ENCODE data around the gene REEP1. TPM values are rescaled to one million over a fixed set of nuclear protein-coding genes. Genes with fewer than 3 reads are reported as not detected.

The REEP1 gene
- total RNA-seq, 1 donor from 2014 or later: 0.35 TPM

DNA sequence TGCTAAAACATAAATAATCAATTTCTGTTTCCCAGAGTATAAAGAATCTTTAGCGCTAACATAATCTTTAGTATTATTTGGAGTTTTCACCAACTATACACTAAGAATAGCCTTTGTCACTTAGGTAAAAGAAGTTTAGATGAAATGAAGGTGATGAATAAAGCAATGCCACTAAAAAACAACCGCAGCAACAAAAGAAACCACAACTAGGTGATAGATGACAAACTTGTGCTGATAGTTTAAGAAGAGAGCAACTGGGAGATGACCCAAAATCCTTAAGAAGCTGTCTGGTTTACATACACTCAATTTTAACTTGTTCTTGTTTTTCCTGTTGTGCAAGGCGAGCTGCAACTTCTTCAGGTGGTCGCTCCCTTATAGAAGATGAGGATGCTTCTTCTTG, 167.0 kb downstream of the REEP1 start:
- no peak for DNase-seq (ENCODE audit: low read depth)
- TF ChIP-seq, protein P1, sequence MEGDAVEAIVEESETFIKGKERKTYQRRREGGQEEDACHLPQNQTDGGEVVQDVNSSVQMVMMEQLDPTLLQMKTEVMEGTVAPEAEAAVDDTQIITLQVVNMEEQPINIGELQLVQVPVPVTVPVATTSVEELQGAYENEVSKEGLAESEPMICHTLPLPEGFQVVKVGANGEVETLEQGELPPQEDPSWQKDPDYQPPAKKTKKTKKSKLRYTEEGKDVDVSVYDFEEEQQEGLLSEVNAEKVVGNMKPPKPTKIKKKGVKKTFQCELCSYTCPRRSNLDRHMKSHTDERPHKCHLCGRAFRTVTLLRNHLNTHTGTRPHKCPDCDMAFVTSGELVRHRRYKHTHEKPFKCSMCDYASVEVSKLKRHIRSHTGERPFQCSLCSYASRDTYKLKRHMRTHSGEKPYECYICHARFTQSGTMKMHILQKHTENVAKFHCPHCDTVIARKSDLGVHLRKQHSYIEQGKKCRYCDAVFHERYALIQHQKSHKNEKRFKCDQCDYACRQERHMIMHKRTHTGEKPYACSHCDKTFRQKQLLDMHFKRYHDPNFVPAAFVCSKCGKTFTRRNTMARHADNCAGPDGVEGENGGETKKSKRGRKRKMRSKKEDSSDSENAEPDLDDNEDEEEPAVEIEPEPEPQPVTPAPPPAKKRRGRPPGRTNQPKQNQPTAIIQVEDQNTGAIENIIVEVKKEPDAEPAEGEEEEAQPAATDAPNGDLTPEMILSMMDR (conservative IDR thresholded peaks at IDR 0.05; ENCODE audit: low read depth, low read length): no peak
- H3K4me3 ChIP-seq (ENCODE audit: low read depth, low read length): no peak overlapping the region

Other genes with a start within 250 kb of the REEP1 start
- gene POLR1A, start 231.7 kb downstream of the REEP1 start, total RNA-seq: 21.3 and 23.1 TPM in 2 replicates
- gene PTCD3, start 231.4 kb downstream of the REEP1 start, total RNA-seq: 47.8 and 53.2 TPM in 2 replicates
- 78.1 and 98.3 TPM in 2 replicates for gene IMMT, start 142.2 kb downstream of the REEP1 start, total RNA-seq
- gene MRPL35, start 138.2 kb downstream of the REEP1 start, total RNA-seq: 20.9 and 44.9 TPM in 2 replicates
- gene KDM3A, start 103.7 kb upstream of the REEP1 start, total RNA-seq: 14.5 and 19.8 TPM in 2 replicates
- gene CHMP3, start 225.8 kb upstream of the REEP1 start, total RNA-seq: 37.9 and 49.3 TPM in 2 replicates